HuH-7 (cell line): ENCODE data around the gene ZNG1A.
"Not testable (repeated sequence)": the region's sequence is repeated elsewhere in the genome, so short reads cannot be mapped to it uniquely, and the experiment has no call there.

Experiments
- DNase-seq: peaks from one replicate; pipeline ENCODE4 v3.0.0; 2011; ENCODE audit warnings: low spot score

ZNG1A gene

DNA sequence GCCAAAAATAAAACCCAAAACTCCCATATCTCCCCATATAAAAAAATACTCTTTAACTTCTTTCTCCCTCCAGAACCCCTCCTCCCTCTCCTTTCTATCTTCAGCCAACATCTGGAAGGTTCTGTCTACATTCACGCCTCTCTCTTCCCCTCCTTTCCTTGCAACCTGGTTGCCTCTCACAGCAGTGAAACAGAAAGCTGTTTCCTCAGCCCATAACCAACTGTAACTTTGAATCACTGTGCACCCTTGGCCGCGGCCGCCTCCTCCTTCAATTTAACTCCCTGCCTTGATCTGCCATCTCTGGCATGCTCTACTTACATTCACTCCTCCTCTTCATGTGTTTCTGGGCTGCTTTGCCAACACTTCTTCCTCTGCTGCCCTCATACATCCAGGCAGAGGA lies 83.9 kb downstream of the ZNG1A start:
- not testable (repeated sequence) for DNase-seq

DNA sequence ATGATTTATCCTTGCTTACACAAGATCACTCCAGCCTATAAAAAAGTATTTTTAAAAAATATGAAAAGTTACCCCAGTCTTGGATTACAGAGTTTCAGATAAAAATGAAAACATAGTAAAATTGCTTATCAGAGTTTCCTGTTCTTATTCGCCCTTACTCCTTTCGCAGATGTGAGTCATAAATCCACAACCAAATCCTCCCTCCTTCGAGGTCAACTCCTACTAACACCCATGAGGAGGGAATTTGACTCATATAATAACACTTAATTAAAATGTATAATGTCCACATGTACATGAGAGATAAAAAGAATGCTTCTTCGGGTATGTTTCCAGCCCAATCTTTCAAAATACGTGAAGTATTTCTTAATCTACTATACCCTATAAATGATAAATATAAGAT lies 84.5 kb downstream of the ZNG1A start:
- DNase-seq, result not testable (repeated sequence)

DNA sequence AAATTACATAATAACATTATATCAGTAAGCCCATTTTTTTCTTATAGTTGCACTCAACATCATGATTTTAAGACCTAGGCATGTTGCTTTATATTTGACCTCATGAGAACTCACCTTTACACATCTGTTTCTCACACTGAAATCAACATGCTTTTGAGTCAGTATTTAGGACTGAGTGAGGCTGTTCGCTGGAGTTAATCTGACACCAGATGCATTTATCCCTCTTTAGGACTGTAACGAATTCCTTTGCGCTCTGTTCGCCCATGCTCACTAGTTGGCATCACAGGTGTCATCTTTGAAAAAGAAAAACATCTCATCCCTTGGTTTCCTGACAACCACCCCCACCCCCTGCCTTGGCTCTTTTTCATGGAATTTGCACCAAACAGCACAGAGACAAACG lies 84.9 kb downstream of the ZNG1A start:
- not testable (repeated sequence) for DNase-seq

DNA sequence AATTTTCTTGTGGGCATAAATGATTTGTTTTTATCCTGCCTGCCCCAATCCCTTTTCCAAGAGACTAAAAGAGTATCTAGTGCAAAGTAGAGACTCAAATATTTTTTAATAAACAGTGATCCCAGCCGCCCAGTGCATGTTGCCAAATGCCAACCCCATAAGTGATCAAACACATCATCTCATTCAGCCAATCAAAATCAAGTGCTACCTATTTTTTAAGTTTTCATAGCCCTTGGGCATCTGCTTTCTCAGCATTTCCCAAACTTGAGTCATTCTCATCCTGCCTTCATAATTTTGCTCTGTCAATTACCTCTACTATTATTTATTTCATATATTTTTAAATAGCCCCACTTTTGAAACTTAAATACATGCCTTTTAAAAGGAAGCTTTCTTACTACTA lies 88.0 kb downstream of the ZNG1A start:
- not testable (repeated sequence) for DNase-seq

DNA sequence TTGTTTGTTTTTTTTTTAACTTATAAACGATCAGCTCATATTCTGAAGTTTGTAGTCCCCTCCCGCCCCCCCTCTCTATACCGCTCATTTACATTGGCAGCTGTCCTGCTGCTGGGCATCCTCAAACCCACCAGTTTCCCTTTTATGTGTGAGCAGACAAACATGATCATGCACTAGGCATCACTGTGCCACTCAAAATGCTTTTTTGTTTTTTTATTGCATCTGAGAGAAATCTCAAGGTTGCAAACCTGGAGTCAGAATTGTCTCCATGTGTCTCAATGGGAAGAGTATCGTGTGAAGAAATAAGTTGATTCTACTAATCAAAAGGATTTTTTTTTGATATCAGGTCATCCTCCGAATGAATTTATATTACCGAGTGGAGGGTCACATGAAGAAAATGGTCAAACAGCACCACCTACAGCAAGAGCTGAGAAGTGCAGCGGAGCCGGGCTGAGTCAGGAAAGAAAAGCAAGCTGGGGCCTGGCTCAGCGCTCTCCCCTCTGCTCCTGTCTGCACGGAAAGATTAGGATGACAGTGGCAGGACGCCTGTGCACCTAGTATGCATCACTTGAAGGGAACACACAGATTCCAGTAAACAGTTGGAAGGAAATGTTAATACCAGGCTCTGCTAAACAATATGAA lies 90.3 kb downstream of the ZNG1A start:
- not testable (repeated sequence) for DNase-seq

DNA sequence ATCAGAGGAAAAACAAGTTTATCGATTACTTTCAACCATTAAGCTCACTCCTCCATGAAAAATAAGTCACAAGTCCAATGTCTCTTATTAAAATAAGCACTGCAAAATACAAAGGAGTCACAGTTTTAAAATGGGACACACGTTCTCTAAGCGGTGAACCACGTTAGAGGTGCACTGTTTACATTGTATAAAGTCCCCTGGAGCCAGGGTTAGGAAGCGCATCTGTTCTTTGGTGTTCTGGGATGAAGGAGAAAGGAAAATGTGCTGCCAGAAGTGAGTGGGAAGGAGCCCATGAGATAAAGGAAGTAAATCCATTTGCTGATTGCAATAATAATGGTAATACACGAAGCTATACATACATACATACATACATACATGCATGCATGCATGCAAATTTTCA lies 91.0 kb downstream of the ZNG1A start:
- not testable (repeated sequence) for DNase-seq

DNA sequence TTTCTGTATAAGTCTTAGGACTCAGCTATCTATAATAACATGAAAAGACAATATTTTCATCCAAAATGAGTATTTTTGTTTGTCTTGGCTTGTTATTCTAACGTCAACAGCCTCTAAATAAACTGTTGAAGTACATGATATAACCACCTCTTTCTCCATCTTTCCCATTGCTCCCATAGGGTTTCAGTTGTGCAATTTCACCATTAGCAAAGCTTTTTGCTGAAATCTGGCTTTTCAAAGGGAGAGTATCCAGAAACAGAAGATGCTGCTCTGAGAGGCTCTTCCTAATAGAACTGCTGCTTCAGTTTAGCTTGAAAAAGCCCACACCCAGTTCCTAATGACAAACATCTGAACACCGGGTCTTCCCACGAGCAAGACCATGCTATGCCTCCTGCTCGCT lies 91.8 kb downstream of the ZNG1A start:
- DNase-seq, result not testable (repeated sequence)

DNA sequence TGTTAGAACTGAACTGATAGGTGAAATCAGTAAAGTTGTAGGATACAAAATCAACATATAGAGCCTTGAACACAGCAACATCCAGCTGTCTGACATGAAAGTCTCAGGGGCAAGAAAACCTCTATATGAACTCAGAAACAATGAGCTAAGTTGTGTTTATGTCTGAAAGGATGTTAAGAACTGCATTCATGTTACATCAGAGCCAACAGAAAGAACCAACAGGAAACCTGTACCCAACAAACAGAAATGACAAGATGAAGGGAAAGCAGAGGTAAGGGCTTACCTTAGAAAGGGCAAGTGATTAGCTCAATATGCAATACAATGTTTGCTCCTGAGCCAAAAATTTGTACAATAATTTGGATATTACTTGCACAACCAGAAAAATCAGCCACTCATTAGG lies 92.2 kb downstream of the ZNG1A start:
- not testable (repeated sequence) for DNase-seq

DNA sequence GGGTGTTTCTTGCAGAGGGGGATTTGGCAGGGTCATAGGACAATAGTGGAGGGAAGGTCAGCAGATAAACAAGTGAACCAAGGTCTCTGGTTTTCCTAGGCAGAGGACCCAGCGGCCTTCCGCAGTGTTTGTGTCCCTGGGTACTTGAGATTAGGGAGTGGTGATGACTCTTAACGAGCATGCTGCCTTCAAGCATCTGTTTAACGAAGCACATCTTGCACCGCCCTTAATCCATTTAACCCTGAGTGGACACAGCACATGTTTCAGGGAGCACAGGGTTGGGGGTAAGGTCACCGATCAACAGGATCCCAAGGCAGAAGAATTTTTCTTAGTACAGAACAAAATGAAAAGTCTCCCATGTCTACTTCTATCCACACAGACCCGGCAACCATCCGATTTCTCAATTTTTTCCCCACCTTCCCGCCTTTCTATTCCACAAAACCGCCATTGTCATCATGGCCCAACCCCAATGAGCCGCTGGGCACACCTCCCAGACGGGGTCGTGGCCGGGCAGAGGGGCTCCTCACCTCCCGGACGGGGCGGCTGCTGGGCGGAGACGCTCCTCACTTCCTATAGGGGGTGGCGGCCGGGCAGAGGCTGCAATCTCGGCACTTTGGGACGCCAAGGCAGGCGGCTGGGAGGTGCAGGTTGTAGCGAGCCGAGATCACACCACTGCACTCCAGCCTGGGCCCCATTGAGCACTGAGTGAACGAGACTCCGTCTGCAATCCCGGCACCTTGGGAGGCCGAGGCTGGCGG lies 95.7 kb downstream of the ZNG1A start:
- DNase-seq, result not testable (repeated sequence)

DNA sequence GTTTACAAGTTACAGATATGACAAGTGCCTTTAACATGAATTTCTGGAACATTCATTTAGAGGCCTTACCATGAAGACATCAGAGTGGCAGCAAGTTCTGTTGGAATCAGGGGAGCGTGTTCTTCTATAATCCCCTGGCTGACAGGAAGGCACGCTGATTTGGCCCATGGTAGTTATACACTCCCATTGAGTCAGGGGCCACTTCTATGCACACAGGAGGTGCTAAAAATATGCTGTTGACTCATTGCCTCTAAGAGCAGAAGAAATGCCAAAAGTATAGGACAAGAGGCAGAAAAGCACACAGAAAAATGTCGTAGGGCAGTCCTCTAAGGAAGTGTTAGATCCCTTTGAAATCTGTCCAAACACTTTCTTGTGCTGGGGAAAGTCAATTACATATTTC lies 100.5 kb downstream of the ZNG1A start:
- DNase-seq, result not testable (repeated sequence)

DNA sequence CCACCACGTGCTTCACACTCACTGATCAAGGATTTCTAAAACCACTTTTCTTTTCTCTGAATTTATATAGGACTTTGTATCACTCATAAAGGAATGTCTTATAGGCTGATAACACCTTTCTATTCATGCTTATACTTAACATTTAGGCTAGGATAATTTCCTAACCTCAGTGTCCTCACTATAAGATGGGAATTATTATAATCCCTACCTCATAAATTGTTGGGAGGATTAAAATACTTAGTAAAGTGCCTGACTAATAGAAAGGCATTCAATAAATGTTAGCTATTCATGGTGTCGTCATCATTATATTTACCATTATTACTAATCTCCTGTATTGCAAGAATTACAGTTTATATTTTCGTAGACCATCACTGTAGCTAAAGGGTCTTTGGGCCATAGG lies 102.5 kb downstream of the ZNG1A start:
- not testable (repeated sequence) for DNase-seq

DNA sequence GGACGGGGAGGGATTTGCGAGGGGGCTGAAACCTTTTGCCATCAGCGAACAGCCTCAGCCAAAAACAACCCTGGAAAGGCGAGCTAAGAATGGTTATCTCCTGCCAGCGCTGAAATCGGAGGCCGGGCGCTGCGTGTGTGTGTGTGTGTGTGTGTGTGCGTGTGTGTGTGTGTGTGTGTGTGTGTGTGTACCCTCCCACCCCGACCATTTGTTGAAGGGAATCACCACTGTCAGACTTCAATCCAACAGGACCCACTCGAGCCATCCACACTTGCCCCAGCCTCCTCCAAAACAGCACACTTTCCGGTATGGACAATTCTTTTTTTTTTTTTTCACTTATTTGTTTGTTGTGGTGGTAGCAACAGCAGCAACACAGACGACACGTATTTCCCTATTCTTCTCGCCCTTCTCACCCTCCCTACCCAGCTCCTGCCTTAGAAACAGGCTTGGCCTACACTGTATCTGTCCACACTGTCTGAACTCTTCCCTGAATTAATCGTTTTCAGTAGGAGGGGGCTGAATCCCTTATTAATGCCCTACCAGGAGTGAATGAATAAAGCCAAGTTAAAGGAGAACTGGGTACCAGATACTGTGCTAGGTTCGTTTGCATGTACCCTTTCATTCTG lies 104.8 kb downstream of the ZNG1A start:
- DNase-seq, result not testable (repeated sequence)

DNA sequence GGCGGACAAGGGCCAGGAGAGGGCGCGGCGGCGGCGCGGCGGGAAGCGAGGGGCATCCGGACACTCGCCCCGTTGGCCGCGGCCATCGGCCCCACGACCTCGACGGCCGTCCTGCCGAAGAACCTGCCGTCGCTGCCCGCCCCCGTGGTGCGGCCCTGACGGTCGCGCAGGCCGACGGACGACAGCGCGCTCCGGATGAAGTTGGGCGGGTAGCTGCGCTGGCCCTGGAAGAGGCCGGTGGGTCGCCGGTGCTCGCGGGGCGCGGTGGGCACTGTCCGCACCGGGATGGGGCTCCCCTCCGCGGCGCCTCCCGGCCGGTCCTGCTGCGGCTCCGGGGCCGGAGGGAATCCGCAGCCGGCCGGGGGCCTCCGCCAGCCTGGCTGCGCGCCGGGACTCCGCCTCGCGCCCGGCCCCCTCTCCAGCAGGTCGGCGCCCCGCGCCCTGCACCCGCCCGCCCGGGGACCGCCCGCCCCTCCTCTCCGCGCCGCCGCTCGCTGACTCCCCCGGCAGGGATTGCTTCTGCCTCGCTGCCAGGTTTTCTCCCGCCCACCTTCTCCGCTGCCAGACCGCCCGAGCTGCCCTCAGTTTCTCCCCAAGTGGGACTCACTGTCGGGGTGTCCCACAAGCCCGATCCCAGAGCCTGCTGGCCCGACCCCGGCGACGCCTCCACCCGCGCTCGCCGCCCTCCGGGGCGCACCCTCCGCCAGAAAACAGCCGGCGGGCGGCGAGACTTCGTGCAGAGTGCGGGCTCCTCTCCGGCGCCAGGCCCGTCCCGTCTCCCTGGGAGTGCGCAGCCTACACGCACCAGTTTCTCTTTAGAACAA lies 105.6 kb downstream of the ZNG1A start:
- DNase-seq, result not testable (repeated sequence)
